HS-5 (cell line): ENCODE data around the gene TBCB.
A peak's percentile ranks its signal among the peaks of the same experiment; 100 is the strongest.

Experiments
- DNase-seq: peaks from one replicate; pipeline ENCODE4 v3.0.0-alpha.2; 2012; ENCODE audit warnings: low read depth

TBCB gene

DNA sequence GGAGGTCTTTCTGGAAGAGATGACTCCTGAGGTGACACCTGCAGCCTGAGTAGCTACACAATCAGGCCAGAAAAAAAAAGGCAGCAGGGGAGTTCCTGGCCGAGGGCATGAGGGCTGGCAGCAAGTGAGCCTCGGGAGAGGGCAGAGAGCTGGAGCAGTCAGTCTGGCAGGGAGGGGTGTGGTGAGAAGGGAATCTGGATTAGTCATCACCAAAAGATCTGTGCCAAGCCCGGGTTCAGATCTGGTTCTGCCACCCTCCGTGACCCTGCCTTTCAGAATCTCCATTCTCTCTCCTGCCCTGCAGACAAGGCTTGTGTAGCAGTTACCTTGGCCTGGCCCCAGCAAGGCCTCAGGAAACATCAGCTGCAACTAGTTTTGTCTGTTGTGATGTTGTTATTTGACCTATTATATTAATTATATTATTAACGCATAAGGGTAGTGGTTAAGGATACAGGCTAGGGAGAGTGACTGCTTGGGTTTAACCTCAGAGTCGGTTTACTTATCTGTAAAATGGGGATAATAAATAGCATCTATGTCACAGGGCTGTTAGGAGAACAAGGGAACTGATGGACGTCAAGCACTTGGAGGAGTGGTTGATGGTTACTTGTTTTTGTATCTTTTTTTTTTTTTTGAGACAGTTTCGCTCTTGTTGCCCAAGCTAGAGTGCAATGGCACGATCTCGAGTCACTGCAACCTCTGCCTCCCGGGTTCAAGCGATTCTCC, 21.9 kb downstream of the TBCB start:
- no peak for DNase-seq

DNA sequence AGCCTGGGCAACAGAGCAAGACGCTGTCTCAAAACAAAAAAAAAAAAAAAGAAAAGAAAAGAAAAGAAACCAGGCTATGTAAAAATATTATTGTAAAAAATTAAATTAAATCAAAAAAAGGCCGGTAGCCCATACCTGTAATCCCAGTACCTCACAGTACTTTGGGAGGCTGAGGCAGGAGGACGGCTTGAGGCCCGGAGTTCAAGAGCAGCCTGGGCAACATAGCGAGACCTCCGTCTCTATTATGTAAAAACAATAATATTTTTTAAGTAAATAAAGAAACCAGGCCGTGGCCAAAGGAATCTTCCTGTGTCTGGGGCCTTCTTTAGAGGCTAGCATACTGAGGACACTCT, 23.8 kb downstream of the TBCB start:
- DNase-seq: no peak

DNA sequence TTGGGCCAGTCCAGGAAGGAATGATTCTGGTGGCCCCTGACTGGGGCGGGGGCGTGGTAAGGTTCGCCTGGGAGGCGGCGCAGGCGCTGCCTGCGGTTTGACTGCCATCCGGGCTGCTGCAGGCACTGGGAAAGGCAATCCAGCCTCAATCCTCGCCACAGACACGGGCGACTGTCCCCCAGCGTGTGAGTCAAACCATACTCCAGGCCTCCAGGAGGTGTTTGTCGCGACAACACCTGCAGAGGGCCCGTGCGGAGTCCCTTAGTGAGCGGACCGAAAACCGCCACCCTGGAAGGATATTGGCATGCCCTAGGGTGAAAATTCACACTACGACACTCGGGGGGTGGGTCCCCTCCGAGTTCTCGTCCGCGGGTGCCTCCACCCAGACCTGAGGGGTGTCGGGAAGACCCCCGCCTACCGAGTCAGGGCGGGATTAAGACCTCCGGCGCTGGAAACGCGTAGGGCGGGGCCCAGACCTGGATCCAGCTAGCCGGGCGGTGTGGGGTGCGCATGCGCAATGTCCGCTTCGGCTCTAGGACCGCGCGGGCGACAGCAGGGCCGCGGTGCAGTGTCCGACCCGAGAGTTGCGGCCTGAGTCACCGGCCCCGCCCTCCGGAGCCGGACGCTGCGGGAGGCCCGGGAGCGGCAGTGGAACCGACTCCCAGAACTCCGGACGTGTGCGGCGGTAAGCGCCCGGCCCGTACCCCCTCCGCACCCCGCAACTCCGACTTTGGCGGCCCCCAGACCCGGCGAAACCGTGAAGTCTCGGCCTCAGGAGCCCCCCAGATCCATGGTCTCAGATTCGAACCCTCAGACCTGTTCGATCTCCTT, 24.4 kb downstream of the TBCB start, which contains the start of gene CAPNS1:
Gene CAPNS1, plus strand, starts transcription at position 594 of the 831 bp plus-strand sequence. CDS start 946 bp downstream, outside the sequence.
- peak; percentile 77 for DNase-seq

DNA sequence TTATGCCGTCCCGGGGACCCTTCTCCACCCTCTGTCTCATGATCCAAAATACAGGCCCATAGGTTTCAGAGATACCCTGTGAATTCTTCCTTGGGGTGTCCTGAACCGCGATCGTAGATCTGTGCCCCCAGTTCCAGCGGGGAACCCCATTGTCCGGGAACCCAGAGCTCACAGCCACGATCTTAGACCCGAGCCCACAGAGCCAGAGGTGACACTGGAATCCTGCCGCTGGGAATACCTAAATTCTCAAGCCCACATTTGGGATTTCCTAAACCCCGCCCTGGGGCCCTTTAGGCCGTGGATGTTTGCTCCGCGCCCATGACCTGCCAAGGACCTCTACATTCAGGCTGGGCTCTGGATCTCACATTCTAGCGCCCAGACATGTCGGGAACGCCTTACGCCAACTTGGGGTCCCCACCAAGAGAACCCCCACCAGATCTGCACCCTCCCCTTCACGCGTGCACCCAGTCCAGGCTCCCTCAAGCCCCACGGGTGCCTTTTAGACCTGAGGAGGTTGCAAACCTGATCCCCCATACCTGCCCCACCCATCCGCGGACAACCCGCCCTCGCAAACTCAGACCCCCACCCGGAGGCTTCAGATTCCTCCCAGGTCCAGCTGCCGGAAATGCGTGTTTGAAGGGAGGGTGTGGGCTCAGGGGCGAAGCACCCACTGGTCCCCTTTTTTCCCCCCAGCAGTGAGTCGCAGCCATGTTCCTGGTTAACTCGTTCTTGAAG, 25.2 kb downstream of the TBCB start:
- no peak for DNase-seq

DNA sequence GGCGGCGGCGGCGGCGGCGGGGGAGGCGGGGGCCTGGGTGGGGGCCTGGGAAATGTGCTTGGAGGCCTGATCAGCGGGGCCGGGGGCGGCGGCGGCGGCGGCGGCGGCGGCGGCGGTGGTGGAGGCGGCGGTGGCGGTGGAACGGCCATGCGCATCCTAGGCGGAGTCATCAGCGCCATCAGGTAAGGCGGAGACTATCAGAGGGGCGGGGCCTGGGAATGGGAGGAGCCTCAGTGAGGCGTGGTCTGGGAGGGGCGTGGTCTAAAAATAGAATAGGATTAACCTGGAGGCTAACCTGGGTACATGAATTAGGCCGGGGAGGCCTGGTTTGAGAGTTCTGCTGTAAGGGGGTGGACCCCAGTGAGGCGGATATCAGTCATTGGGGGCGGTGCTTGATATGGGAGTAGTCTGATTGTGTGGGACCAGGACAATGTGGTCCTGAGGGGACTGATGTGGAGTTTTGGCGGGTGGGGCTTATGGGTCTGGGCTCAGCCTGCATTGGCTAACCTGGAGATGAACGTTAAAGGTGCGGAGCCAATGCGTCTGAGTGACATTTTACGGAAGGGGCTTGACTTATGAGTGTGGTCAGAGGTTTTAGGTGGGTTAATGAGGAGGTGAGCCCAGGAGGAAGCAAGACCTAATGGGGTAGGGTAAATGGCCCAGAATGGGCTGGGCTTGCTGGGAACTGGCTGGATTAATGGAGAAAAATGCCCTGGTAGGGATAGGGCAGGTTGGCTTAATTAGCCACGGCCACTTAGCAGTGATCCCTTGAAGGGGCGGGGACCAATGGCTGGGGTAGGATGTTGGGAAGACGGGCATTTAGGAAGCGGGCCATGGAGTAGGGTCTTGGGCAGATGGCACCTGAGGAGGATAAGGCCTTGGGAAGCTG, 26.0 kb downstream of the TBCB start:
- peak; percentile 60 for DNase-seq

DNA sequence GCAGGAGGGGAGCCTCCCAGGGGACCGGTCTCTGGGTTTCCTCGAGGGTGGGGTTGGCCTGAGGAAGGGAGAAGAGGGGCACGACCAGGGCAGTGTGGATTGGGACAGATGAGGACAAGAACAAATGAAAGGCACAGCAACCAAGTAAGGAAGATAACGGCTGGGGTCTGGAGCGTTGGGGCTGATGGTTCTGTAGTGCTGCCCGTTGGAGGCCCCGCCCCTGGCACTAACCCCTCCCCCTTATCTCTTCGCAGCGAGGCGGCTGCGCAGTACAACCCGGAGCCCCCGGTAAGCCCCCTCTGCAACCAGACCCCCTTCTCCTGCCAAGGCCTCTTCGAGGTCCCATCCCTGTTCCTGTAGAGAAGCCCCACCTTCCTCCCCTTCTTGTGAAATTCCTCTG, 26.8 kb downstream of the TBCB start:
- no peak for DNase-seq

DNA sequence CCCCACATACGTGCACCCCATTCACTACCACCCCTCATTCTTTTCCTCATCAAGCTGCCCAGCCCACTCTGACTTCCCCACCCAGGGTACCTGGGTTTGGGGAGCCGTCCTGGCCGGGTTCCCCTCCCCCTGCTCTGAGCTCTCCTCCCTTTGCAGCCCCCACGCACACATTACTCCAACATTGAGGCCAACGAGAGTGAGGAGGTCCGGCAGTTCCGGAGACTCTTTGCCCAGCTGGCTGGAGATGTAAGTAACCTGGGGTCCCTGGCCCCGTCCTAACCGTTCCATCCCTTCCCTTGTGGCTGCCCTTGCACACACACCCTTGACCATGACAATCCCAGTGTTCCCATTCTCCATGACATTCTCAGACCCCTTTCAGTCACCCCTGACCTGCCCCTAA, 27.2 kb downstream of the TBCB start:
- no peak for DNase-seq

DNA sequence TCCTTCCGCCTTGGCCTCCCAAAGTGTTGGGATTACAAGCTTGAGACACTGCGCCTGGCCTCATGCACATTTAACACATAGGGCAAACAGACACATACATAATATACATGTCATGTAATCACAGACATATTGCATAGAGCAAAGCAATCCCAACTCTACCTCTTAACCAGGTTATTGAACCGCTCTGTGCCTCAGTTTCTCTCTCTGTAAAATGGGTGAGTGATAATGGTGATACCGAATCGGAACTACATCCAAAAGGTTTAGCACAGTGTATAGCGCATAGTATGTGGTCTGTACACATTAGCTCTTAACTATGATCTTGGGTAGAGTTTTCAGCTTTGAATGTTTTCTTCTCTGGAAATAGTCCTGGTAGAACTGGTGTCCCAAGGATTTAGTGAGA, 29.4 kb downstream of the TBCB start:
- no peak for DNase-seq

DNA sequence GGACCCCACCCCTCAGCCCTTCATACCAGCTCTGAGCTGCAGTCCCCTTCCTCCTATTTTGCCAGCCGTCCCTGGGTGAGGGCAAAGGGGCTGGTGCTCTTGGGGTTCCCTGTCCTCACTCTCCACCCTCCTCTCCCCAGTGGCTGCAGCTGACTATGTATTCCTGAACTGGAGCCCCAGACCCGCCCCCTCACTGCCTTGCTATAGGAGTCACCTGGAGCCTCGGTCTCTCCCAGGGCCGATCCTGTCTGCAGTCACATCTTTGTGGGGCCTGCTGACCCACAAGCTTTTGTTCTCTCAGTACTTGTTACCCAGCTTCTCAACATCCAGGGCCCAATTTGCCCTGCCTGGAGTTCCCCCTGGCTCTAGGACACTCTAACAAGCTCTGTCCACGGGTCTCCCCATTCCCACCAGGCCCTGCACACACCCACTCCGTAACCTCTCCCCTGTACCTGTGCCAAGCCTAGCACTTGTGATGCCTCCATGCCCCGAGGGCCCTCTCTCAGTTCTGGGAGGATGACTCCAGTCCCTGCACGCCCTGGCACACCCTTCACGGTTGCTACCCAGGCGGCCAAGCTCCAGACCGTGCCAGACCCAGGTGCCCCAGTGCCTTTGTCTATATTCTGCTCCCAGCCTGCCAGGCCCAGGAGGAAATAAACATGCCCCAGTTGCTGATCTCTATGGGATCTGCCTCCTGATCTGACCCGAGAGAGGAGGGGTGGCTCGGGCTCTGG, 34.6 kb downstream of the TBCB start:
- DNase-seq: no peak

DNA sequence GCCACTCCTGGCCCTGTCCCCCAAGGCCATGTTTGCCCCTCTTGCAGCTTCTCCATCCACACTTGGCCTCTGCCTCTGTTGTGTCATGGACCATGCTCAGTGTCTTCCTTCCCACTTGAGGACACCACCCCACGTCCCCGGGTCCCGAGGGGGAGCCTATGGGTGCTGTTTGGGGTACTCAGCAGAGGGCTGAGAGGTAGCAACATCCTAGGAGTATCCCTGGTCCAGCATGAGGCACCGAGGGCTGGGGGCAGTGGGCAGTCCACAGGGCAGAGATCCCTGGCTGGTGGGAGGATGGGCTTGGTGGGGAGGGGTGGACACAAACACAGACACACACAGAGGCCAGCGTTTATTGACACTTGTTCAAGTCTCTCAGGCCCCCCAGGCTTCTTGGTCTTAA, 35.3 kb downstream of the TBCB start:
- DNase-seq: no peak

DNA sequence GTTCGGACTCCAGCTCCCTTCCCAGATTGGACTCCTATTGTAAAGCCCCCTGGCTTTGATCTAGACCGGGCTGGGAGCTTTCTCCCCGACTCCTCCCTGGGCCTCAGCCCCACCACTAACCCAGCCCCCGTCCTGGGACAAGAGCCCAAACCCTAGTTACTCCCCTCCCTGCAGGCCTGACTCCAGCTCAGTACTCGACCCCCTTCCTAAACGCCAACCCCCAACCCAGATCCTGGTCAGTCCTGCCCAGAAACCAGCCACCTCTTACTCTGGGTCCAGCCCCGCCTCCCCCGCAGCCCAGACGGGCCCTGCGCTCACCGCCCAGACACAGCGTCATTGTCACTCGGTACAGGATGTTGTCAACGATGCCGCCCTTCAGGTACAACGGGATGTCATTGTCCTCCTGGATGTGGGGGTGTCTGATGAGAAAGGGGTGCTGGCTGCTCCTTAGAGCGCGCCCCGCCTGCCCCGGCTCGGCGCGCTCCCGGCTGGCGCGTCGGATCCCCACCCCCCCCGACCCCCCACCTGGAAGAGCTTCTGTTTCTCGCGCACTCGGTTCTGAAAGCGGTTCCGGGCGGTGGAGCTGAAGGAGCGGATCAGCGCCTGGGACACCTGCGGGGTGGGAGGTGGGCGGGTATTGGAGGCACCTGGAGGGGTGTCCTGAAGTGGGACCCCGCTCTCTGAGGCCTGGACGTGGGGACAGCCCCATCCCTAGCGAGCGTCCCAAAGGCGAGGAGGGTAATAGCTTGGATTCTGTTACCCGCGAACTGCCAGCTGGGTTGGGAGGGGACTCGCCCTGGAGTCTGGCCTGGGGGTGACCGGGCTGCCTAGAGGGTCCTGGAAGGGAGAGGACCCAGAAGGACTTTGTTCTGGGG, 36.1 kb downstream of the TBCB start:
- DNase-seq: no peak

DNA sequence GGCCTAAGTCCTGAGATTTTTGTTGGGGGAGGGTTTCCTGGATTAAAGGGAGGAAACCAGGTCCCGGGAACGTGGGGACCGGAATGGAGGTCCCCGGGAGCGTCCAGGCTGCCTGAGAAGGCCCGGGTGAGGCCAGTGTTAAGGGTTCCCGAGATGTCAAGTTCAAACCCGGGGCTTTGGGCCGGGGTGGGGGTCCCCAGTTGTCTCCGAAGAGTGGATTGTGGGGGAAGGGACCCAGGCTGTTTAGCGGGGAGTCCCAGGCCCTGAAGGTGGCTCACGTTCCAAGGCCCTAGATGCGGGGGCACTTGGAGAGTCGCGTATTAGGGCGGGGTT, 36.7 kb downstream of the TBCB start:
- DNase-seq: no peak

DNA sequence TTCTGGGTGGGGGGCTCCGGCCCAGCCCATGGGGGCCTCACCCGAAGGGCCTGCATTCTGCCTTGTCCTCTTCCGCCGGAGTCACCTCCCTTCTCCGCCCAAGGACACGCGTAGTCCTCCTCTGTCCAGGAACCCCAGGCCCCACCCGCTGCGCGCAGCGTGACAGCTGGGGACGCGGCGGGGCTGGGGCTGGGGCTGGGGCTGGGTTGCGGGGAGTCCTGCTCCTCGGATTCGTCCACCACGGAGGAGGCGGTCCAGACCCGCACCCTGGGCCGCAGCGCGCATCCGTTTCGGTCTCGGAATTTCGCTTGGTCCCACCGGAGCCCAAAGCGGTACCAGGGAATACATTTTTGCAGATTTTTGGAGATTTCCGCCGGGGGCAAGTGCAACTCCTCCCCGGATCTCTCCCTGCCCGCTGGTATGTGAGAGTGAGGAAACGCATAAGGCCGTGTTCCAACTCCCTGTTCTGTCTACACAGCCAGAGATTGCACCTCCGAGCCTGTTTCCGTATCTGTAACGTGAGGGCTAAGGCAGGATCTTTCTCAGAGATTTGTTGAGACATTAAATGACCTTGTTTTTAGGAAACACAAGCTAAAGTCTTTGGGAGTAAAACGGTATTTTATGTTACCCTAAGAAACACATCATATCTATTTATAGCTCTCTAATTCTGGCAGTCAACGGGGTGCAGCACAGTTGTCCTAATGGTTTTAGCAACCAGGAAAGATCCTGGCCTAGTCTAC, 37.3 kb downstream of the TBCB start, which contains the start of gene COX7A1:
Gene COX7A1, minus strand, starts transcription at position 96 of the 740 bp plus-strand sequence. Its CDS starts 40 bp downstream, at position 56.
- no peak for DNase-seq

DNA sequence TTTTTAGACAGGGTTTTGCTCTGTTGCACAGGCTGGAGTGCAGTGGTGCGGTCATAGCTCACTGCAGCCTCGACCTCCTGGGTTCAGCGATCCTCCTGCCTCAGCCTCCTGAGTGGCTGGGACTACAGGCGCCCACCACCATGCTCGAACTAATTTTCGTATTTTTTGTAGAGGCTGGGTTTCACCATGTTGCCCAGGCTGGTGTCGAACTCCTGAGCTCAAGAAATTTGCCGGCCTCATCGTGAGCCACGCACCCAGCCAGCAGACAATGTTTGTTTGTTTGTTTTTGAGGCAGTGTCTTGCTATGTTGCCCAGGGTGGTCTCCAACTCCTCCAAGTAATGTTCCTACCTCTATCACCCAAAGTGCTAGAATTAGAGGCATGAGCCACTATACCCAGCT, 37.9 kb downstream of the TBCB start:
- DNase-seq: no peak

DNA sequence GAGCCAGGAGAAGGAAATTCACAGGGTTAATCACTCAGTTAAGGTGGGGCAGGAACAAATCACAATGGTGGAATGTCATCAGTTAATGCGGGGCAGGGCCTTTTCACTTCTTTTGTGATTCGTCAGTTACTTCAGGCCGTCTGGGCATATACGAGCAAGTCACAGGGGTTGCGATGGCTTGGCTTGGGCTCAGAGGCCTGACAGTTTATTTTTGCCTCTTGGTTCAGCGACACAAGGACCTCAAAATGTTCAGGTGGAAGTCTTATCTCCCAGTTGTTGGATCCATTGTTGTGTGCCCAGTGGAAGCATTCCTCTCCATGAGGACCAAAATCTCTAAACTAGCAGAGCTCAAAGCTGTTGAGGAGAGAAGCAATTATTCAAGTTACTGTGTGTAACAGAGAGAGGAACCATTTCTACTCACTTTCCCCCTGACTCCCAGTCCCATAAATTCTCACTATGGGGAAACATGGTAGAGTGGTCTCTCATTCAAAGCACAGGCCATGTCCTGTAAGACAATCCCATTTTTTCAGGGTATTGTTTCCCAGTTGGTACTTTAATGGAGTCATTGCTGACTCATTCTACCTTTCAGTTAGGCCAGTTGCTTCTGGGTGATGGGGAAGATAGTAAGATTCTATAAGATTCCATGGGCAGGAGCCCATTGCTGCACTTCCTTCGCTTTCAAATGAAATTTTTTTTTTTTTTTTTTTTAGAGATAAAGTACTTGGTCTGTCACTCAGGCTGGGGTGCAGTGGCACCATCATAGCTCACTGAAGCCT, 45.7 kb downstream of the TBCB start:
- DNase-seq: no peak

DNA sequence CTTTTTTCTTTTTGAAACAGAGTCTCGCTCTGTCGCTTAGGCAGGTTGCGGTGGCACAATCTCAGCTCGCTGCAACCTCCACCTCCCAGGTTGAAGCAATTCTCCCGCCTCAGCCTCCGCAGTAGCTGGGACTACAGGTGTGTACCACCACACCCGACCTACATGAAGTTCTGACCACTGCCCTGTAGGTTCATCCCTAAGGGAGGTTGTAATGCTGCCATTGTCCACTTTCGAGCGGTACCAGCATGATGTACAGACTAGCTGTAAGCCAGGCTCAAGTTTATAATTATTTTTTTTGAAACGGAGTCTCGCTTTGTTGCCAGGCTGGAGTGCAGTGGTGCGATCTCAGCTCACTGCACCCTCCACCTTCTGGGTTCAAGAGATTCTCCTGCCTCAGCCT, 48.5 kb downstream of the TBCB start:
- DNase-seq: no peak

DNA sequence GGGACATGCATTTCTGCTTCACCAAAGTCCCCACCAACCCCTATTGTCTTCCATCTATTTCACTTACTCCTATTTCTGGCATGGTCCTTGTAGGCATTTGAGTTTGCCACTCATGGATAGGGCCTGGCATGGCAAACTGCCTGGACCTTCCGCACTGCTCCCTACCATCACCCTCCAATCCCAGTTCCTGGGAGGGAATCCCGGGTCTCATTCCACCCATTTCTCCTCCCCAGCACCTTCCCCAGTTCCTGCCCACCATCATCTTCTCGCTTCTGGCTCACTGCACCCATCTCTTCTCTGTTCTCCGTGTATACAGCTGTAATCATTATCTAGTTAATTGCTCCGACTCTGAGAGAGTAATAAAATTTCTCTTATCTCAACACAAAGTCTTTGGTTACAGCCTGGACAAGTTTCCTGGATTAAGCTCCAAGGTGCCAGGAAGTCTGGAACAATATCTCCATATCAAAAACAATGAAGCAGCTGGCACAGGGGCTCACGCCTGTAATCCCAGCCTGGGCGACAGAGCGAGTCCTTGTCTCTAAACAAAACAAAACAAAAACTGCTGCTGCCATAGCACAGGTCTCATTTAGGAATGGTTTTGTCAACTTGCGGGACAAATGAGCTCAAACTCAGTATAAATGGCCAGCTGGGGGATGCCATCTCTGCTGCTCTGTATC, 54.0 kb downstream of the TBCB start:
- DNase-seq: no peak

DNA sequence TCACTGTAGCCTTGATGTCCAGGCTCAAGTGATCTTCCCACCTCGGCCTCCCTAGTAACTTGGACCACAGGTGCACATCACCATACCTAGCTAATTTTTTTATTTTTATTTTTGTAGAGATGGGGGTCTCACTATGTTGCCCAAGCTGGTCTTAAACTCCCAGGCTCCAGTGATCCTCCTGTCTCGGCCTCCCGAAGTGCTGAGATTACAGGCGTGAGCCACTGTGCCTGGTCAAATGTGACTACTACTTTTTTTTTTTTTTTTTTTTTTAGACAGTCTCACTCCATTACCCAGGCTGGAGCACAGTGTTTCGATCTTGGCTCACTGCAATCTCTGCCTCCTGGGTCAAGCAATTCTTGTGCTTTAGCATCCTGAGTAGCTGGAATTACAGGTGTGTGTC, 57.6 kb downstream of the TBCB start:
- DNase-seq: no peak
